CD4-positive, alpha-beta T cell treated with Interleukin-4 for 1 hour (primary cell): ENCODE results near the gene CTXN1.
A peak's percentile ranks its signal among the peaks of the same experiment; 100 is the strongest.

Source experiments
- DNase-seq, 2 donors: peaks; one replicate each; pipeline ENCODE4 v3.0.0-alpha.2; 2020 to 2022

Gene CTXN1

GRCh38 chr19:7912697-7913564, 13.0 kb downstream of the CTXN1 start:
- DNase-seq, result no peak

GRCh38 chr19:7912144-7912696, 13.7 kb downstream of the CTXN1 start:
- DNase-seq, result no peak

- DNase-seq, result no peak
Measured at GRCh38 chr19:7911508-7912143, 14.3 kb downstream of the CTXN1 start.

- no peak for DNase-seq
Measured at GRCh38 chr19:7910321-7911161, 15.4 kb downstream of the CTXN1 start.

GRCh38 chr19:7909471-7910067, 16.4 kb downstream of the CTXN1 start:
- DNase-seq, result no peak

- DNase-seq, result no peak
Measured at GRCh38 chr19:7908742-7909461, 17.0 kb downstream of the CTXN1 start.

GRCh38 chr19:7908078-7908699, 17.7 kb downstream of the CTXN1 start:
- DNase-seq, result no peak

- no peak for DNase-seq
Measured at GRCh38 chr19:7907544-7907943, 18.4 kb downstream of the CTXN1 start.

GRCh38 chr19:7907122-7907521, 18.8 kb downstream of the CTXN1 start:
- DNase-seq, result no peak

- no peak for DNase-seq
Measured at GRCh38 chr19:7905859-7906258, 20.1 kb downstream of the CTXN1 start.

- no peak for DNase-seq
Measured at GRCh38 chr19:7905268-7905667, 20.7 kb downstream of the CTXN1 start.

GRCh38 chr19:7904074-7905020, 21.6 kb downstream of the CTXN1 start:
- DNase-seq, result peak; percentile 89 to 91

- peak; percentile 100 for DNase-seq
Measured at GRCh38 chr19:7903244-7904073, 22.5 kb downstream of the CTXN1 start, which contains the start of gene MAP2K7. Gene MAP2K7 (plus strand): TSS chr19:7903877. CDS start chr19:7903945, 68 bp downstream.

- DNase-seq, result no peak
Measured at GRCh38 chr19:7902796-7903243, 23.1 kb downstream of the CTXN1 start.

GRCh38 chr19:7901337-7901736, 24.6 kb downstream of the CTXN1 start:
- no peak for DNase-seq

GRCh38 chr19:7900931-7901330, 25.0 kb downstream of the CTXN1 start:
- no peak for DNase-seq

GRCh38 chr19:7900401-7900870, 25.5 kb downstream of the CTXN1 start:
- DNase-seq, result no peak

- DNase-seq, result no peak
Measured at GRCh38 chr19:7899751-7900378, 26.1 kb downstream of the CTXN1 start.
